ENCODE measurements around the gene FHL2.

Gene FHL2

DNA sequence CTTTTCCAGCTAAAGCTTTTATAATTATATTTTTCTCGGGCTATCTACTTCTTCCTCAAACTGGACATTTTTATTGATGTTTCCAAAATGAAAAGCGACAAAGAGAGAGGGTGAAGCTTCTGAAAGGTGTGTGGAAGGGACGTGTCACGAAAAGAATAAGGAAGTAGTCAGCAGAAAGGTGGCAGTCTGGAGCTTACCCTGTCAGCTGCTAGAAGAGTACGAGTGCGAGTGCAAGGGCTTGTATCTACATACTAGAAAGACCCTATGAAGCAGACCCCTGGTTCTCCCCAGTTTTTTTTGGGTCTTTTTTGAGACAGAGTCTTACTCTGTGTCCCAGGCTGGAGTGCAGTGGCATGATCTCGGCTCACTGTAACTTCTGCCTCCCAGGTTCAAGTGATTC is 14.6 kb downstream of the FHL2 start:
- Histone ChIP-seq H3K4me1 (ENCODE audit: control insufficient read depth, low read length) (no peaks in the 10 kb centered on the region), H3K4me3 (ENCODE audit: low read length) (no peak overlapping the region), H3K4me2 (ENCODE audit: low read length) (no peak overlapping the region), H3K9me3 (ENCODE audit: control insufficient read depth, insufficient read depth, low read length) (no peaks in the 10 kb centered on the region), H3K27ac (ENCODE audit: low read depth, low read length) (no peak overlapping the region), H3K79me2 (ENCODE audit: control insufficient read depth, low read length) (no peaks in the 10 kb centered on the region), H3K36me3 (ENCODE audit: control insufficient read depth, low read length) (no peaks in the 10 kb centered on the region), H3F3A (ENCODE audit: control insufficient read depth, insufficient read depth) (no peaks in the 10 kb centered on the region), H3K9me2 (replicated peaks; ENCODE audit: control insufficient read depth, low read length) (no peaks in the 10 kb centered on the region), H4K20me1 (ENCODE audit: control insufficient read depth, insufficient read depth, low read depth, low read length) (no peaks in the 10 kb centered on the region), H3K27me3 (ENCODE audit: control insufficient read depth, low read length) (peaks cover 6% of the 10 kb centered on the region)
- no peak for TF ChIP-seq EZH2phosphoT487 (IDR thresholded peaks at IDR 0.05; ENCODE audit: borderline replicate concordance, low read length)

DNA sequence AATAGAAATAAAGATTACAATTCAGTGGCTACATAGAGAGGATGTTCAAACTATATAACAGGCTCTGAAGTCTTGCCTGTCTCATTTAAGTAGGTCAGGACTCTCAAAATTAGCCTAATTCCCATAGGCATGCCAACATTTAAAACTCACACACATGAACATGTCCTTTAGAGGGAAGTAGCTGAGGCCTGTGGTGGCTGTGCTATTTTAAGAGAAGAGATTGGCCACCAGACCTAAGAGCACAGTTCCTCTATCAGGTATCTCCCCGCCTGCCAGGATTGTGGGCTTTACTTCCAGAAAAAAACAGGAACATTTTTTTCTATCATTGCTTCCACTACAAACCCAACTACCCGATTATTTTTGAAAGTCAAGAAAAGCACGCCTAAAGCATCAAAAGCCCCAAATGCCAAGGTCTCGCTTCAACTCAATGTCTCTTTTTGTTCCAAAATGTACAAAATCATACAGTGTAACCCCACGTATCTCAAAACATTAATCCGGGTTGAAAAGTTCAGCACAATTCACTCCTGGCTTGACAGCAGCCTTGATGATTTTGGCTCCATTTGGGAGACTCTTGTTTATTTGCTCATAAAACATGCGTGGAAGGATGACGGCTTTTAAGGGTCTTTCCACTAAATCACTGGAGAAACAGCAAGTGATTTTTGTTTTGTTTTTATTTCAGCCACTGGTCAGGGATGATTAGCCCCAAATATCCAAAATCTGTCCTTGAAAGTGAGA is 15.3 kb downstream of the FHL2 start:
- no peaks in the 10 kb centered on the region for H3K9me3 ChIP-seq (ENCODE audit: control insufficient read depth, insufficient read depth, low read length)
- H4K20me1 ChIP-seq (ENCODE audit: control insufficient read depth, insufficient read depth, low read depth, low read length) = no peaks in the 10 kb centered on the region
- TF ChIP-seq, protein P1, sequence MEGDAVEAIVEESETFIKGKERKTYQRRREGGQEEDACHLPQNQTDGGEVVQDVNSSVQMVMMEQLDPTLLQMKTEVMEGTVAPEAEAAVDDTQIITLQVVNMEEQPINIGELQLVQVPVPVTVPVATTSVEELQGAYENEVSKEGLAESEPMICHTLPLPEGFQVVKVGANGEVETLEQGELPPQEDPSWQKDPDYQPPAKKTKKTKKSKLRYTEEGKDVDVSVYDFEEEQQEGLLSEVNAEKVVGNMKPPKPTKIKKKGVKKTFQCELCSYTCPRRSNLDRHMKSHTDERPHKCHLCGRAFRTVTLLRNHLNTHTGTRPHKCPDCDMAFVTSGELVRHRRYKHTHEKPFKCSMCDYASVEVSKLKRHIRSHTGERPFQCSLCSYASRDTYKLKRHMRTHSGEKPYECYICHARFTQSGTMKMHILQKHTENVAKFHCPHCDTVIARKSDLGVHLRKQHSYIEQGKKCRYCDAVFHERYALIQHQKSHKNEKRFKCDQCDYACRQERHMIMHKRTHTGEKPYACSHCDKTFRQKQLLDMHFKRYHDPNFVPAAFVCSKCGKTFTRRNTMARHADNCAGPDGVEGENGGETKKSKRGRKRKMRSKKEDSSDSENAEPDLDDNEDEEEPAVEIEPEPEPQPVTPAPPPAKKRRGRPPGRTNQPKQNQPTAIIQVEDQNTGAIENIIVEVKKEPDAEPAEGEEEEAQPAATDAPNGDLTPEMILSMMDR (IDR thresholded peaks at IDR 0.05; ENCODE audit: low read depth, low read length, poor library complexity, severe bottlenecking) = no peak
- no peak for TF ChIP-seq EZH2phosphoT487 (IDR thresholded peaks at IDR 0.05; ENCODE audit: borderline replicate concordance, low read length)
- no peak overlapping the region for H3K27ac ChIP-seq (ENCODE audit: low read depth, low read length)
- no peaks in the 10 kb centered on the region for H3K9me2 ChIP-seq (replicated peaks; ENCODE audit: control insufficient read depth, low read length)
- no peaks in the 10 kb centered on the region for H3K79me2 ChIP-seq (ENCODE audit: control insufficient read depth, low read length)
- H3K4me2 ChIP-seq (ENCODE audit: low read length) = no peak overlapping the region
- no peaks in the 10 kb centered on the region for H3F3A ChIP-seq (ENCODE audit: control insufficient read depth, insufficient read depth)
- peaks cover 6% of the 10 kb centered on the region for H3K27me3 ChIP-seq (ENCODE audit: control insufficient read depth, low read length)
- no peak overlapping the region for H3K4me3 ChIP-seq (ENCODE audit: low read length)
- H3K36me3 ChIP-seq (ENCODE audit: control insufficient read depth, low read length) = no peaks in the 10 kb centered on the region
- no peaks in the 10 kb centered on the region for H3K4me1 ChIP-seq (ENCODE audit: control insufficient read depth, low read length)

DNA sequence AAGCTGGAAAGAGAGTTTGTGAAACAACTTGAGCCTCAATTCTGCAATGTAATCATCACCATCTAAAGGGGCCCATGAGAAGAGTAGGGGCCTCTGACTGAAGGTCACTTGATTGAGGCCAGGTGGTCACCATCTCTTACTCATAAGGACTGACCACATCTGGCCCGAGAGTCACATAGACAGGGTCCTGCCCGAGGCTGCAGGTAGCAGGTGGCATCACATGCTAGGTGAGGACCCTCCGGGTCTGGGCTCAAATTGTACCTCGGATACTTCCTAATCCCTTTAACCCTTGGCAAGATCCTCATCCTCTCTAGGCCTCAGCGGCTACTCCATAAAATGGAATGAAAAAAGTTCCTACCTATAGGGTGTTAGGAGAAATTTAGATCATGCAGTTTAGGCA is 16.7 kb downstream of the FHL2 start:
- Histone ChIP-seq H3K4me1 (ENCODE audit: control insufficient read depth, low read length) (no peaks in the 10 kb centered on the region), H3K9me2 (replicated peaks; ENCODE audit: control insufficient read depth, low read length) (no peaks in the 10 kb centered on the region), H3F3A (ENCODE audit: control insufficient read depth, insufficient read depth) (no peaks in the 10 kb centered on the region), H3K27me3 (ENCODE audit: control insufficient read depth, low read length) (peaks cover 6% of the 10 kb centered on the region), H3K27ac (ENCODE audit: low read depth, low read length) (no peak overlapping the region), H3K79me2 (ENCODE audit: control insufficient read depth, low read length) (no peaks in the 10 kb centered on the region), H3K4me3 (ENCODE audit: low read length) (no peak overlapping the region), H3K9me3 (ENCODE audit: control insufficient read depth, insufficient read depth, low read length) (no peaks in the 10 kb centered on the region), H3K36me3 (ENCODE audit: control insufficient read depth, low read length) (no peaks in the 10 kb centered on the region), H3K4me2 (ENCODE audit: low read length) (no peak overlapping the region), H4K20me1 (ENCODE audit: control insufficient read depth, insufficient read depth, low read depth, low read length) (no peaks in the 10 kb centered on the region)
- TF ChIP-seq EZH2phosphoT487 (IDR thresholded peaks at IDR 0.05; ENCODE audit: borderline replicate concordance, low read length) = no peak
- TF ChIP-seq, protein P1 (IDR thresholded peaks at IDR 0.05; ENCODE audit: low read depth, low read length, poor library complexity, severe bottlenecking) = no peak

DNA sequence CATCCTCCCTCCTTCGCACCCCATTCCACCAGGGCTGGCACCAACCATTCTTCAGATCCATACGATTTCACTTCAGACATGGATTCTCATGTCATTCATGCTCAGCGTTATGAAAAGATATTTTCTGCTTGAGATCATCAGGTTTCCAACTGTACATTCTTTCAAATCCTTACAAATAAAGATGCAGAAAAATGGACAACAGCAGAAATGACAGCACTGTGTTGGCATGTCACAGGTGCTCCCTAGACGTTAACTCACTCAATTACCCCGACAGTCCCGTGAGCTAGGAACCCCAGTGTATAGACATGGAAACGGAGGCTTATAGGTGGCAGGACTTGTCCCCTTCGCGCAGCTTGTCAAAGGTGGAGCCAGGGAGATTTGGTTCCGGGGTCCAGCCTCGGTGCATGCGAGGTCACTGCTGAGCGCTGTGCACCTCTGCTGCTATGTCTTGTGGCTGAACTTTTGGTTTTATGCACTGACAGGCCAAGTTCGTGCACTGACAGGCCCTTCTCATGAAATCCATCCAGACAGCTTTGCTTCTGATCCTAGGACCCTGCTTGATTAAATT is 17.7 kb downstream of the FHL2 start:
- H3K9me2 ChIP-seq (replicated peaks; ENCODE audit: control insufficient read depth, low read length) = no peaks in the 10 kb centered on the region
- no peaks in the 10 kb centered on the region for H3F3A ChIP-seq (ENCODE audit: control insufficient read depth, insufficient read depth)
- no peaks in the 10 kb centered on the region for H3K79me2 ChIP-seq (ENCODE audit: control insufficient read depth, low read length)
- H3K9me3 ChIP-seq (ENCODE audit: control insufficient read depth, insufficient read depth, low read length) = no peaks in the 10 kb centered on the region
- H4K20me1 ChIP-seq (ENCODE audit: control insufficient read depth, insufficient read depth, low read depth, low read length) = no peaks in the 10 kb centered on the region
- H3K27ac ChIP-seq (ENCODE audit: low read depth, low read length) = no peak overlapping the region
- no peaks in the 10 kb centered on the region for H3K36me3 ChIP-seq (ENCODE audit: control insufficient read depth, low read length)
- TF ChIP-seq, protein P1 (IDR thresholded peaks at IDR 0.05; ENCODE audit: low read depth, low read length, poor library complexity, severe bottlenecking) = no peak
- TF ChIP-seq EZH2phosphoT487 (IDR thresholded peaks at IDR 0.05; ENCODE audit: borderline replicate concordance, low read length) = no peak
- peaks cover 6% of the 10 kb centered on the region for H3K27me3 ChIP-seq (ENCODE audit: control insufficient read depth, low read length)
- no peak overlapping the region for H3K4me2 ChIP-seq (ENCODE audit: low read length)
- H3K4me1 ChIP-seq (ENCODE audit: control insufficient read depth, low read length) = no peaks in the 10 kb centered on the region
- H3K4me3 ChIP-seq (ENCODE audit: low read length) = no peak overlapping the region

Data from DOHH2 (cell line).